SK-N-SH (cell line): ENCODE data around the gene MANBA. TPM values are rescaled to one million over a fixed set of nuclear protein-coding genes. Genes with fewer than 3 reads are reported as not detected.

ENCODE experiments used
- CTCF ChIA-PET: fragments of 300-600, 350-600 bp; formaldehyde crosslinking; extraction: SDS; loops from one replicate; lab custom pipeline; 2021; lab: Yijun Ruan, JAX
- POLR2A ChIA-PET: fragments of 350-600 bp; sonication (Branson Sonifier 250); formaldehyde crosslinking; extraction: SDS; loops from one replicate; lab custom pipeline; 2020; ENCODE audit warnings: antibody characterized with exemption, inconsistent platforms; lab: Yijun Ruan, JAX
- DNase-seq: peaks from one replicate; pipeline ENCODE4 v3.0.0; 2012
- H2AFZ ChIP-seq: fragments of 200-600 bp; sonication (generic); 2 replicates; pipeline ENCODE4 v1.8.1; 2016; ENCODE audit warnings: antibody characterized with exemption, mild to moderate bottlenecking, low read depth
- H3F3A ChIP-seq: fragments of 200-600 bp; sonication (generic); replicated peaks from 2 replicates; pipeline ENCODE3; 2016; ENCODE audit warnings: antibody characterized with exemption, mild to moderate bottlenecking; ENCODE audit not compliant: insufficient read depth
- H3K27ac ChIP-seq, 2 experiments: fragments of 200-500 bp in 1 of 2; fragments of 200-600 bp in 1 of 2; sonication (Bioruptor generic) in 1 of 2; sonication (generic), shearing (Covaris generic) in 1 of 2; 2 replicates each; pipeline versions ENCODE4 v1.5.1 to v1.6.1; 2014 to 2016; ENCODE audit warnings: low read depth in 2 of 2, inconsistent platforms in 1 of 2, low read length in 1 of 2, mild to moderate bottlenecking in 1 of 2, mixed read lengths in 1 of 2
- H3K27me3 ChIP-seq: fragments of 200-600 bp; sonication (generic), shearing (Covaris generic); 2 replicates; pipeline ENCODE4 v1.6.1; 2016; ENCODE audit warnings: mixed run types; ENCODE audit not compliant: insufficient read depth
- H3K36me3 ChIP-seq, 2 experiments: fragments of 200-500 bp in 1 of 2; fragments of 200-600 bp in 1 of 2; sonication (Bioruptor generic) in 1 of 2; sonication (generic) in 1 of 2; replicated peaks in 1 of 2; 2 replicates each; pipeline versions ENCODE3 to v1.5.1; 2014 to 2016; ENCODE audit warnings: low read length in 1 of 2, mild to moderate bottlenecking in 1 of 2; ENCODE audit not compliant: insufficient read depth in 2 of 2, control insufficient read depth in 1 of 2
- H3K4me1 ChIP-seq, 2 experiments: fragments of 200-500 bp in 1 of 2; fragments of 200-600 bp in 1 of 2; sonication (Bioruptor generic) in 1 of 2; sonication (generic), shearing (Covaris generic) in 1 of 2; 2 replicates each; pipeline versions ENCODE4 v1.5.1 to v1.6.1; 2014 to 2016; ENCODE audit warnings: low read depth in 1 of 2, low read length in 1 of 2, mixed run types in 1 of 2; ENCODE audit not compliant: insufficient read depth in 2 of 2, control insufficient read depth in 1 of 2
- H3K4me2 ChIP-seq: fragments of 200-600 bp; sonication (generic), shearing (Covaris generic); 2 replicates; pipeline ENCODE4 v1.6.1; 2017; ENCODE audit warnings: mixed run types
- H3K4me3 ChIP-seq, 2 experiments: fragments of 200-500 bp in 1 of 2; fragments of 200-600 bp in 1 of 2; sonication (Bioruptor generic) in 1 of 2; sonication (generic), shearing (Covaris generic) in 1 of 2; 2 replicates each; pipeline versions ENCODE4 v1.5.1 to v1.8.1; 2014 to 2016; ENCODE audit warnings: low read depth in 2 of 2, inconsistent platforms in 1 of 2, low read length in 1 of 2, mild to moderate bottlenecking in 1 of 2, mixed read lengths in 1 of 2, moderate library complexity in 1 of 2
- H3K79me2 ChIP-seq: fragments of 200-600 bp; sonication (generic); 2 replicates; pipeline ENCODE4 v1.8.1; 2017; ENCODE audit warnings: mild to moderate bottlenecking; ENCODE audit not compliant: insufficient read depth
- H3K9ac ChIP-seq: fragments of 200-600 bp; sonication (generic); 2 replicates; pipeline ENCODE4 v1.6.1; 2017; ENCODE audit warnings: mixed run types
- H3K9me2 ChIP-seq: fragments of 200-600 bp; sonication (generic); 2 replicates; pipeline ENCODE4 v1.6.1; 2017; ENCODE audit warnings: mixed run types
- H3K9me3 ChIP-seq: fragments of 200-600 bp; sonication (generic); 2 replicates; pipeline ENCODE4 v1.6.1; 2017; ENCODE audit warnings: mixed run types, mild to moderate bottlenecking, moderate library complexity
- H4K20me1 ChIP-seq: fragments of 200-600 bp; sonication (generic); 2 replicates; pipeline ENCODE4 v1.6.1; 2017; ENCODE audit warnings: mild to moderate bottlenecking, mixed run types; ENCODE audit not compliant: insufficient read depth
- CTCF ChIP-seq: fragments of 200-600 bp; sonication (generic); IDR thresholded peaks from 2 replicates; pipeline ENCODE4 v1.6.1; 2017; ENCODE audit warnings: antibody characterized with exemption, mild to moderate bottlenecking, moderate library complexity
- FOXJ3 ChIP-seq: sonication (generic); formaldehyde crosslinking; IDR thresholded peaks from 2 replicates; pipeline ENCODE4 v1.5.1; 2020; ENCODE audit warnings: mild to moderate bottlenecking, missing genetic modification reagents
- NRF1 ChIP-seq: IDR thresholded peaks from 2 replicates; pipeline ENCODE4 v1.6.1; 2012; ENCODE audit warnings: low read depth, mild to moderate bottlenecking, low read length
- RFX5 ChIP-seq: IDR thresholded peaks from 2 replicates; pipeline ENCODE4 v1.6.1; 2012; ENCODE audit warnings: mild to moderate bottlenecking, improper control_type of control experiment, low read length
- TAF1 ChIP-seq: IDR thresholded peaks from 2 replicates; pipeline ENCODE4 v1.6.1; 2012; ENCODE audit warnings: low read depth, mild to moderate bottlenecking, low read length, moderate library complexity, borderline replicate concordance
- ZBTB33 ChIP-seq: IDR thresholded peaks from 2 replicates; pipeline ENCODE4 v1.4.0; 2012; ENCODE audit warnings: low read depth, borderline replicate concordance
- WGBS: methylation state at CpG from one replicate; pipeline ENCODE4 v1.1.6; 2017; ENCODE audit warnings: low lambda C conversion rate; 5-methylcytosine and 5-hydroxymethylcytosine counted together
- polyA plus RNA-seq, 3 experiments: library from polyadenylated mRNA; depleted of rRNA; stranded (reverse); fragments of >200 nt; gene quantifications; 2 replicates each; pipeline ENCODE4 v1.2.3, GENCODE V29; 2012

Gene MANBA
- polyA plus RNA-seq, 1 of the 3 experiments (the other 2 are of a cell fraction): 13.4 TPM

GRCh38 chr4:102778720-102779119 lies 18.0 kb upstream of the MANBA start (continued):
- TF ChIP-seq CTCF (no peak), RFX5 (no peak)

- H3K36me3 ChIP-seq: no peaks in the 10 kb centered on the region
- no peak for DNase-seq
- ChIA-PET CTCF (no interaction called here), POLR2A (no interaction called here)
- WGBS: 81% methylated on average over 1 of the region's 1 CpG
- H3K4me2 ChIP-seq: no peak overlapping the region
- no peaks in the 10 kb centered on the region for H3K4me1 ChIP-seq
- no peak overlapping the region for H3K4me3 ChIP-seq
- TF ChIP-seq NRF1: no peak
- no peak overlapping the region for H3K27ac ChIP-seq
- no peaks in the 10 kb centered on the region for H3K79me2 ChIP-seq
- no peaks in the 10 kb centered on the region for H3K27me3 ChIP-seq
- H2AFZ ChIP-seq: no peak overlapping the region
- no peak overlapping the region for H3K9ac ChIP-seq
- H3F3A ChIP-seq: no peaks in the 10 kb centered on the region
- no peaks in the 10 kb centered on the region for H3K9me2 ChIP-seq
- no peaks in the 10 kb centered on the region for H4K20me1 ChIP-seq
- no peaks in the 10 kb centered on the region for H3K9me3 ChIP-seq
Measured at GRCh38 chr4:102775805-102776204, 15.0 kb upstream of the MANBA start.

- TF ChIP-seq FOXJ3 (CRISPR knock-in tag) (no peak), TAF1 (no peak), ZBTB33 (no peak)
- no peak for DNase-seq
- WGBS: 85% methylated on average over 2 of the region's 2 CpGs
- H3K4me1 ChIP-seq: no peaks in the 10 kb centered on the region
- H4K20me1 ChIP-seq: no peaks in the 10 kb centered on the region
- H3K36me3 ChIP-seq: no peaks in the 10 kb centered on the region
- no peak overlapping the region for H3K4me3 ChIP-seq
- H3K79me2 ChIP-seq: no peaks in the 10 kb centered on the region
- H3K4me2 ChIP-seq: no peak overlapping the region
- no peaks in the 10 kb centered on the region for H3K9me2 ChIP-seq
- ChIA-PET CTCF (no interaction called here), POLR2A (no interaction called here)
- H3K9me3 ChIP-seq: no peaks in the 10 kb centered on the region
- no peaks in the 10 kb centered on the region for H3F3A ChIP-seq
- H3K27ac ChIP-seq: no peak overlapping the region
- H3K9ac ChIP-seq: no peak overlapping the region
- no peak overlapping the region for H2AFZ ChIP-seq
- no peaks in the 10 kb centered on the region for H3K27me3 ChIP-seq
Measured at GRCh38 chr4:102774254-102774653, 13.5 kb upstream of the MANBA start.
